A673 (cell line): ENCODE results near the gene ANKRD13B.
A peak's percentile ranks its signal among the peaks of the same experiment; 100 is the strongest.

ENCODE experiments used
- EZH2 ChIP-seq: fragments of 200-600 bp; sonication (generic); IDR thresholded peaks from 2 replicates; pipeline ENCODE4 v1.6.1; 2017; ENCODE audit warnings: borderline replicate concordance, low read depth, mild to moderate bottlenecking, mixed read lengths, antibody characterized with exemption, low read length; ENCODE audit not compliant: poor library complexity, severe bottlenecking
- TF ChIP-seq, protein P1 (sequence below): fragments of 300-800, 200-600 bp; sonication (generic); conservative IDR thresholded peaks from 2 replicates; pipeline ENCODE4 v1.5.1; 2017; ENCODE audit warnings: low read depth, mild to moderate bottlenecking, antibody characterized with exemption, low read length, moderate library complexity, mixed read lengths

GRCh38 chr17:29572691-29573557, 20.0 kb upstream of the ANKRD13B start:
- TF ChIP-seq, protein P1, sequence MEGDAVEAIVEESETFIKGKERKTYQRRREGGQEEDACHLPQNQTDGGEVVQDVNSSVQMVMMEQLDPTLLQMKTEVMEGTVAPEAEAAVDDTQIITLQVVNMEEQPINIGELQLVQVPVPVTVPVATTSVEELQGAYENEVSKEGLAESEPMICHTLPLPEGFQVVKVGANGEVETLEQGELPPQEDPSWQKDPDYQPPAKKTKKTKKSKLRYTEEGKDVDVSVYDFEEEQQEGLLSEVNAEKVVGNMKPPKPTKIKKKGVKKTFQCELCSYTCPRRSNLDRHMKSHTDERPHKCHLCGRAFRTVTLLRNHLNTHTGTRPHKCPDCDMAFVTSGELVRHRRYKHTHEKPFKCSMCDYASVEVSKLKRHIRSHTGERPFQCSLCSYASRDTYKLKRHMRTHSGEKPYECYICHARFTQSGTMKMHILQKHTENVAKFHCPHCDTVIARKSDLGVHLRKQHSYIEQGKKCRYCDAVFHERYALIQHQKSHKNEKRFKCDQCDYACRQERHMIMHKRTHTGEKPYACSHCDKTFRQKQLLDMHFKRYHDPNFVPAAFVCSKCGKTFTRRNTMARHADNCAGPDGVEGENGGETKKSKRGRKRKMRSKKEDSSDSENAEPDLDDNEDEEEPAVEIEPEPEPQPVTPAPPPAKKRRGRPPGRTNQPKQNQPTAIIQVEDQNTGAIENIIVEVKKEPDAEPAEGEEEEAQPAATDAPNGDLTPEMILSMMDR = peak; percentile 60
- no peak for TF ChIP-seq EZH2
